ENCODE measurements around the gene ESAM.

ESAM gene

DNA sequence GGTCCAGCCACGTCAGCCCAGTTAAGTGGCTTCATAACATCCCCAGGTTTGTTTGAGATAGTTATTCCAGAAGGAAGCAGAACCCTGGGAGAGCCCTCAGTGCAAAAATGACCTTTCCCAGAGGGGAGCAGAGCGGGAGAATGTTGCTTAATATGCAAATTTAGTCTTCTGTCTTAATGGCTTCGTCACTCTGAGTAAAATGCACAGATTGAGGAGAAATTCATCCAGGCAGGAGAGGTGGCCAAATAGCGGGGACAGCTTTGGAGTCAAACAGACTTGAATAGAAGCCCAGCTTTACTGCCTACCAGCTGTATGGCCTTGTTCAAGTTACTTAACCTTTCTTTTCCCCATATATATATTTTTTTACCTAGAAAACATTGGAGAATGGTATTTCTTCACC, 34.6 kb downstream of the ESAM start:
- TF ChIP-seq, protein P1, sequence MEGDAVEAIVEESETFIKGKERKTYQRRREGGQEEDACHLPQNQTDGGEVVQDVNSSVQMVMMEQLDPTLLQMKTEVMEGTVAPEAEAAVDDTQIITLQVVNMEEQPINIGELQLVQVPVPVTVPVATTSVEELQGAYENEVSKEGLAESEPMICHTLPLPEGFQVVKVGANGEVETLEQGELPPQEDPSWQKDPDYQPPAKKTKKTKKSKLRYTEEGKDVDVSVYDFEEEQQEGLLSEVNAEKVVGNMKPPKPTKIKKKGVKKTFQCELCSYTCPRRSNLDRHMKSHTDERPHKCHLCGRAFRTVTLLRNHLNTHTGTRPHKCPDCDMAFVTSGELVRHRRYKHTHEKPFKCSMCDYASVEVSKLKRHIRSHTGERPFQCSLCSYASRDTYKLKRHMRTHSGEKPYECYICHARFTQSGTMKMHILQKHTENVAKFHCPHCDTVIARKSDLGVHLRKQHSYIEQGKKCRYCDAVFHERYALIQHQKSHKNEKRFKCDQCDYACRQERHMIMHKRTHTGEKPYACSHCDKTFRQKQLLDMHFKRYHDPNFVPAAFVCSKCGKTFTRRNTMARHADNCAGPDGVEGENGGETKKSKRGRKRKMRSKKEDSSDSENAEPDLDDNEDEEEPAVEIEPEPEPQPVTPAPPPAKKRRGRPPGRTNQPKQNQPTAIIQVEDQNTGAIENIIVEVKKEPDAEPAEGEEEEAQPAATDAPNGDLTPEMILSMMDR (IDR thresholded peaks at IDR 0.05), result no peak

DNA sequence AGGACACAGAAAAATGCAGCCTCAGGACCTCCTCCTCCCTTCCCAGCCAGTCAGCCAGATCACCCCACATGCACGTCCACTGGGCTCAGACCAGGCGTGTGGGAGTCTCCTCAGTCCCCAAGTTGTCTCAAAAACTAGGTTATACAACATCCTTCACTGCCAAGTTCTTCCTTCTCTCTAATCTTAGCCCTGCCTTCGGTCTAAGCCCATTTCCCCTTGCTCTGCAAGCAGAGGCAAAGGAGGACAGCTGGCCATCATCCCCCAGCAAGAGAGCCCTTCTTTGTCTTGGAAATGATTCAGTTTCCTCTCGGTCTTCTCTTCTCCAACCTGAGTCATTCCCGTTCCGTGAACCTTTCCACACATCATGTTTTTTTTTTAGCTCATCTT, 36.4 kb downstream of the ESAM start:
- TF ChIP-seq, protein P1 (IDR thresholded peaks at IDR 0.05), result no peak

GRCh38 chr11:124724979-124725718, 36.9 kb downstream of the ESAM start:
- TF ChIP-seq, protein P1 (IDR thresholded peaks at IDR 0.05), result no peak

DNA sequence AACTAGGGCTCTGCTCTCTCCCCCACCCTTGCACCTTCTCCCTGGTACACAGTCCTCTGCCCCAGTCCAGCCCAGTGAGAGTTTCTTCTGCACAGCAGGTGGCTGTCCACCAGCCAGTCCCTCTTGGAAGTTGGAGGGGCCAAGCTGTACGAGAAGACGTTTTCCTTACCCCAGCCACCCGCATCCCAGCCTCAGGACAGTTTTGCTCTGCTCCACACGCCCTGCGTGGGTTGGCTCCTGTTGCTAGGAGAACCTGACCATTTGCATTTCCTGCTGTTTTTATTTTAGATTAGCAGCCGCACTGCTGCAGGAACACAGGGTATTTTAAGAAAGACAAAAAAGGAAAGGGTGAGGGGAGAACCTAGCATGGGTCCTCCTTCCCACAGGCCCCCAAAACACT, 39.9 kb downstream of the ESAM start:
- TF ChIP-seq, protein P1 (IDR thresholded peaks at IDR 0.05), result no peak

- TF ChIP-seq, protein P1 (IDR thresholded peaks at IDR 0.05), result no peak
Measured at GRCh38 chr11:124719534-124719933, 42.6 kb downstream of the ESAM start.

- TF ChIP-seq, protein P1 (IDR thresholded peaks at IDR 0.05), result no peak
Measured at GRCh38 chr11:124718801-124719200, 43.3 kb downstream of the ESAM start.

- TF ChIP-seq, protein P1 (IDR thresholded peaks at IDR 0.05), result no peak
Measured at GRCh38 chr11:124717786-124718651, 44.1 kb downstream of the ESAM start.

Data from LNCAP (cell line).